NCI-H2196 (cell line): ENCODE measurements around the gene WWOX.

Source experiments
- DNase-seq: peaks from one replicate; lab custom pipeline; 2025; ENCODE audit not compliant: unreplicated experiment; lab: John Stamatoyannopoulos, UW

WWOX gene

DNA sequence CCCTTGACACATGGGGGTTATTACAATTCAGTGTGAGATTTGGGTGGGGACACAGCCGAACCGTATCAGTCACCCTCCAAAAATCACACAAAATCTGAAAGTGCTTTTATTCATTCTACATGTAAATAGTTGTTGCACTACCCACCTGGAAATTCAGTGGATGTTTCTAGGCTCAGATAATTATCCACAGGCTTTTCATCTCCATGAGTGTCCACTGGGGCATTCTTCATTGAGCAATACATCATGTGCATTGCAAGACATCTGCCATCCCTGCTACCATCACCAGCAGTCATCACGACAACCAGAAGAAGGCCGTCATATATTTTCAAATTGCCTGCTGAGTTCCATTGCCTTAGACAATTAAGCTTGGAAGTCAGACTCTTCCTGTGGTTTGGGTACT lies 330.8 kb downstream of the WWOX start:
- DNase-seq, result no peak

DNA sequence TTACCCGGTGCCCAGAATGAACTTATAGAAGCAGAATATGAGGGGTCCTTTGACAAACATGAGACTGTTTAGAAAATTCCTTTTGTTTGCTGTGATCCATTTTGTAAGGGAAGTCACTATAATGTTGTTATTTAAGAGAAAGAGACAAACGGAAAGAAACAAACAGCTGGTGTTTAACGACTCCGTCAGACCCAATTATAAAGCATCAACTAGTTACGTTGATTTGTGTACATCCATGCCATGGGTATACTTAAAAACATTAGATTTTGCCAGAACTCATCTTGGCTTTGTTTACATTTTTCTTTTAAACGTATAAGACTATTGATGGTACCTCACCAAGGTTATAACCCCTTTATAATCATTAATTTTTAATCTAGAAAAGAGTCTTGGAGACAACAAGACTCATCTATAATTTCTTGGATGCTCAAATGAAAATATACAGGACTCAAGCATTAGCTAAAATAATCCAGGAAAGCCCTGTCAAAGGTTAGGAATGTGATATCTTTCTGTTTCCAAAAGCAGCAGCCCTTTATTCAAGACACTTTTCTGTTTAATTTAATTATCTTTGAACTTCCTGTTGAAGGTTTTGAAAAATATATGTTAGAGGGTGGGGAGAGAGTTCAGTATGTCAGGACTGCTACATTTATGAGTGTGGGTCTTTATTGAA lies 331.7 kb downstream of the WWOX start:
- DNase-seq, result no peak

GRCh38 chr16:78431701-78432100 lies 332.2 kb downstream of the WWOX start:
- DNase-seq, result no peak

GRCh38 chr16:78432451-78432850 lies 333.0 kb downstream of the WWOX start:
- DNase-seq, result no peak

DNA sequence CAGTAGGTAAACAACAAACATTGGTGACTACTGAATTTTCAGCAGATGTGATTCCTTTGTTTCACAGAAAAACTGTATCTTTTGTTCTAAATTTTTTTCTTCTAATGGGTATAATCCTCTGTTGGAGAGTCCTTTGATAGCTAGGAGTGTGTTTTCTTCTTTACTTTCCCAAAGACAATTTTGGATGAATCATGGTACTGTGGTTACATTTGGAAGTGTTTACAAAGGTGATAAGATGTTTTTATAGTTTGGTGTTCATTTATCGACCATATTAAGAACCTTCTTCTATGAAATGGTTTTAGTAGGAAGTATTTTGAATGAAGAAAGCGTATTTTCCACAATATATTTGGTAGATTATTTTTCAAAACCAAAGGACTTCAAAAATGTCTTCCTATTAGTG lies 333.7 kb downstream of the WWOX start:
- no peak for DNase-seq

- no peak for DNase-seq
Observed at GRCh38 chr16:78434401-78434800, 334.9 kb downstream of the WWOX start.

- no peak for DNase-seq
Observed at GRCh38 chr16:78435260-78435659, 335.8 kb downstream of the WWOX start.

DNA sequence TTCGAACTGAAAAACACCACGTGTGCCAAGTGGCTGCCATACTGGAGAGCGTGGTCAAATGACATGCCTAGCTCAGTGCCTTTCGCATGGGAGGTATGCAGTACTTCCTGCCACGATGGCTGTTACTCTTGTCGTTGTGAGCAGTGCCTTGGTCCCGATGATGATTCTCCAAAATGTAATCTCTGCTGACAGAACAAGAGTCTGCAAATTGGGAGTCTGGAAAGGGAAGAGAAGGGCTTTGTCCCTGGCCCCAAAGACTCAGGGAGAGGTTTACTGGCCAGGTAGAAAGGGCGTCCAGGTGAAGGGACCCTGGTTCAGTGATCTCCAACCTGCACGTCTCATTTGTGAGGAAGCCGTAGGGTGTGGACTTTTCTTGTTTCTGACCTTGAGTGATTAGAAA lies 336.6 kb downstream of the WWOX start:
- no peak for DNase-seq

DNA sequence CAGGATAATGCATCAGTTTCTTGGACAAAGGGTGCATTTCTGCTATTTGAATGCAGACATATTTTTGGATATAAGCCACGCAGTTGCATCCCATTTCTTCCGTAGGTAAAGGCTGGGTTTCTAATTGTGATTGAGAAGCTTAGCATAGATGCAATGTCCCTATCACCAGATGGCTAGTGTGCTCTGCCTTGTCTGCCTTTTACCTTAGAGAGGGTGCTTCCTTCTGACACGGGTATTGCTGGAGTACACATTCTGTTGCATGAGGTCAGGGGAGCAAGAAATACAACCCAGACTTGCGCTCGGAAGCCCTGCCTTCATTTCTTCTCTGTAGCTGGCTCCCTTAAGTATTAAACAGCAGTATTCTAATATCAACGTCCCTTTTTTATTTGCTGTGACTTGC lies 337.4 kb downstream of the WWOX start:
- no peak for DNase-seq

DNA sequence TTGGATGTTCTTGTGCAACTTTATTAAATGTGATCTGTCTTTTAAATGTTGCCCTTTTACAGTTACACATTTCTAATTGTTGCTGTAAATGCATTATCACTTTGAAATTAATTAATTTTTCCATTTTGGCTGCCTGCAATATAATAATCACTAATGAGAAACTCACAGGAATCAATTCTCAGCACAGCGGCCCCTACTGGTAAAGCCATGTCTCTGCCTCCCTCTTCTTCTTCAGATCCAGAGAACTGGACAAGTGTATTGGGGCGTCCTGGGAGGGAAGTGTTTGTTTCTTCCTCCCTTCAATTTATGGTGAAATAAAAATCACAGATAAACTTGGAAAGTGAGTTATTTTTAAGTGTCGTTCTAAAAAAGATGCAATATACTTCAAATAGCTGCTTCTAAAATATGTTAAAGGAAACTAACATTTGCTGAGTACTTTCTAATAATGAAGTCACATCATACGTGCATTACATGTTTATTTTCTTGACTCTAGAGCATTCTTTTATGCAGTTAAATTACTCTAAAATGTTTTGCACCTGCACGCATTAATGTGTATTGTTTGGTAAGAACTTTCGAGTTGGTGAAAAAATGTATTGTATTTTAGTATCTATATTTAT lies 338.0 kb downstream of the WWOX start:
- no peak for DNase-seq

- no peak for DNase-seq
Observed at GRCh38 chr16:78438219-78438618, 338.8 kb downstream of the WWOX start.

- DNase-seq, result no peak
Observed at GRCh38 chr16:78438632-78439031, 339.2 kb downstream of the WWOX start.

DNA sequence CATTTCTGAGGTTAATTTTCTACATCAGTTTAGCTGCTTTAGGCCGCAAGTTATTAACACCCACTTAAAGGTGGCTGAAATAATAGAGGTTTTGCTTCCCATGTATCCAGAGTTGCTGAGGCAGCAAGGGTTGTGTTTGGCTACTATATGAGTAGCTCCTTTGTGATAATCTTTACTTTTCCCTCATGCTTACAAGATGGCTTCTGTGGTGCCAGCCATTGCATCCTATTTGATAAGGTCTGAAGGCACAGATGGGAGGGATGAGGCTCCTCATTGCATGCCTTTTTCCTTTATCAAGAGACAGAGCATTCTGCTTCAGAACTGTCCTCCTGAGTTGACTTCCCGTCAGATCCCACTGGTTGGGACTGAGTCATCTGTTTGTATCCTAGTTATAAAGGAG lies 340.2 kb downstream of the WWOX start:
- DNase-seq, result no peak

GRCh38 chr16:78441298-78441697 lies 341.8 kb downstream of the WWOX start:
- DNase-seq, result no peak

- no peak for DNase-seq
Observed at GRCh38 chr16:78443542-78444364, 344.3 kb downstream of the WWOX start.

DNA sequence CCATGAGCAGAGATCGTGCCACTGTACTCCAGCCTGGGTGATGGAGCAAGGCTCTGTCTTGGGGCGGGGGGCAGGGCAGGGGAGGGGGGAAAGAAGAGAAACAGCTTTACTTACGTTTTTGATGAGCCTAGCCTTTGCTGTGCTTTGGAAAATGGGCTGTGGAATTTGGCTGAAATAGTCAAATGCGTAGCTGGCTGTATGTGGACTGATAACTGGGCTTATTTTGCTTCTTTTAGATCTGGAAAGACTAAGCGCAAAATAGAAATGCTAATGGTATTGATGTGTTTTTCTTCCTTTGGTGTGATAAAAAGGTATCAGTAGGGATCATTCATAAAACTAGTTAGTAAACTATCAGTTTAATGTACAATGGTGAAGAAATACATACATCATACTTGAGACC lies 346.4 kb downstream of the WWOX start:
- DNase-seq, result no peak

DNA sequence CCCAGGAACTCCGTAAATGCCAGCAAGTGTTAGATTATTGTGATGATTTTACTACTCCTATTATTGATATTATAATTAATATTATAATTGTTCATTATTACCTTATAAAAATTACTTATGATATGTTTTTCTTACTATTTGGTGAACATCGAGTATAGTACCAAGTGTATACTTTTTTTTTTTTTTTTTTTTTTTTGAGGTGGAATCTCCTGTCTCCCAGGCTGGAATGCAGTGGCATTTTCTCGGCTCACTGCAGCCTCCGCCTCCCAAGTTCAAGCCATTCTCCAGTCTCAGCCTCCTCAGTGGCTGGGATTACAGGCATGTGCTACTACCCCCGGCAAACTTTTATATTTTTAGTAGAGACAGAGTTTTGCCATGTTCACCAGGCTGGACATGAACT lies 347.0 kb downstream of the WWOX start:
- no peak for DNase-seq

GRCh38 chr16:78446992-78447563 lies 347.6 kb downstream of the WWOX start:
- no peak for DNase-seq

- DNase-seq, result no peak
Observed at GRCh38 chr16:78448658-78449271, 349.3 kb downstream of the WWOX start.

DNA sequence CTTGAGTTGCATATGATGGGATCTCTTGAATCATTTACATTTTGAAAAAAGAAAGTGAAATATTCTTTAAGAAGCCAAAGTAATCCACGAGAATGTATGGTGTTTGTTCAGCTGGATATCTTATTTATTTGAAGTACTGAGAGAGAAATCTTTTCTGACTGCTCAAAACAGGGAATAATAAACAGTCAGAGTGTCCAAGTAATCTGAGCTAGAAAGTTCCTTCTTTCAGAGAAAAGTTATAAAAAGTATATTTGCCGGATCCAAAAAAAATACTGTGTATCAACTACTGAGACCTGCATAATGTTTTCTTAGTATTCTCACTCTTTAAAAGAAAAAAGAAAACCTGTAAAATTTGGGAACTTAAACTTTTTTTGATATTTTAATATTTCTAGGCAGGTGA lies 350.8 kb downstream of the WWOX start:
- no peak for DNase-seq

DNA sequence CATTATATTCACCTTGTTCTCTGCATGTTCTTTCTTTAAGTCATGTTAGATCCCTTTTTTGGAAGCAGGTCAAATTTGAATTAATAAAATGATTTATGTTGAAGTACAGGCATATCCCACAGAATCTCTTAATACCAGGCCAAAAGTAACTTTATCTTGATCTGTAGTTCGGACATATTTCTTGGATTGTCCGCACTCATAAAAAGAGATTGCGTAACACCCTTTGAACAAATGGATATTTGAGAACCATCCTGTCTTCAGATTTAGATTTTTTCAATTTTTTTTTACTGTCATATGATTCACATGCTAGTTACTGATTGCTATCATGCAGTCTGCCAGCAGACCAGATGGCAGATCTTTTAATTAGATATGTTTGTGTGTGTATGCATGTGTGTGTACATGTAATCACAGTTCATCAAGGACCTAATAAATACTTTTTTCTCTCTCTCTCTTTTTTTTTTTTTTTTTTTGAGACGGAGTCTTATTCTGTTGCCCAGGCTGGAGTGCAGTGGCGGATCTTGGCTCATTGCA lies 352.6 kb downstream of the WWOX start:
- DNase-seq, result no peak
